ENCODE results near the gene HID1. TPM values are rescaled to one million over a fixed set of nuclear protein-coding genes. Genes with fewer than 3 reads are reported as not detected.

Gene HID1
- total RNA-seq, 1 donor from 2014 or later, result 11.2 TPM

DNA sequence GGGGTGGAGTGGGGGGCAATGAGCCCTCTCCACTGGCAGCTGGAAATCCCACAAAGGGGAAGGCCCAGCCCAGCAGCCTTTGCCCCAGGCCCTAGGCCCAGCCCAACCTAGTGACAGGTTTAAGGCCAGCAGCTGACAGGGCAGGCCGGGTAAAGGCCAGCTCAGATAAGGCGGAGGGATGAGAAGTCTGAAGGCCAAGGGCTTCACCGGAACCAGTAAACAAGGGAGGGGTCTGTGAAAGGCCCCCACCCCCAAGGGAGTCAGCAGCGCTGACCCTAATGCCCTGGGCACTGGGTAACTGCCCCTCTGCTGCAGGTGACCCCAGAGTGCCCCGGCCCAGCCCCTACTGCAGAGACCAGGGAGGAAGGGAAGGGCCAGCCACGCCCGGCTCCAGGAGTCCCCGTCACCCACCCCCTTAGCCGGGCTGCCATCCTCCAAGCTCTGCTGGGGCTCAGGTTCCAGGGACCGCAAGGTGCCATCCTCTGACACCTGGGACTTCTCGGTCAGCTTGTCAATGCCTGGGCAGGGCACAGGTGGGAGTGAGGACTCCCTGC, 19.3 kb downstream of the HID1 start:
- DNase-seq, result no peak
- intact Hi-C loops (cut with micrococcal nuclease), result no loop called here
- ATAC-seq, result no peak

DNA sequence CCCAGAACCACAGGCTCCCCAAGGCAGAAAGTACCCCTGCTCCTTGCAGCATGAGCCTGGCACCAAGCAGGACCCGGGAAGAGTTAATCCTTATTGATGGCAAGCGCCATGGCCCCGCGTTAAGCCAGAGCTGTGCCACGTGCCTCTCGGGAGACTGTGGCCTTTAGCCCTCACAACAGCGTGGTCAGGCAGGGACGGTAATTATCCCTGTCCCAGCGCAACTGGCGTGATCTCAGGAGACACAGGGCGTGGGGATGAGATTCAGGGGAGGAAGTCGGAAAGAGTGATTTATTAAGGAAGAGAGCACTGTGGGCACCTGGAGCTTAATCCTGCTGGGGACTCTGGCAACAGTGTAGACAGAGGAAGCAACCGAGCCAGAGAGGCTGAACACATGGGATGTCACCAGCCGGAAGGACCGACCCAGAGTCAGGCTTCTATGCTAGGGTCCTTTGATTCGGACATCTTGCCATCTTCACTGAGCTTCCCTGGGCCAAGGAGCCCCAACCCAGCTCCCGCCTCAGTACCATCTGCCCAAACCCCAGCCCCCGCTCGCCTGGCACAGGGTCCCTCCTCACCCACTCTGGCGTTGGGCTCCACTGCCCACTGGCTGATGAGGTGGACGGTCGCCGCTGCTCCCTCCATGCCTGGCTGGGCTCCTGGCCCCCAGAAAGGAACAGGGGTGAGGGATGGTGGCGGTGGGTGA, 20.0 kb downstream of the HID1 start:
- intact Hi-C loops (cut with micrococcal nuclease), result no loop called here
- DNase-seq (no peak), ATAC-seq (no peak)

DNA sequence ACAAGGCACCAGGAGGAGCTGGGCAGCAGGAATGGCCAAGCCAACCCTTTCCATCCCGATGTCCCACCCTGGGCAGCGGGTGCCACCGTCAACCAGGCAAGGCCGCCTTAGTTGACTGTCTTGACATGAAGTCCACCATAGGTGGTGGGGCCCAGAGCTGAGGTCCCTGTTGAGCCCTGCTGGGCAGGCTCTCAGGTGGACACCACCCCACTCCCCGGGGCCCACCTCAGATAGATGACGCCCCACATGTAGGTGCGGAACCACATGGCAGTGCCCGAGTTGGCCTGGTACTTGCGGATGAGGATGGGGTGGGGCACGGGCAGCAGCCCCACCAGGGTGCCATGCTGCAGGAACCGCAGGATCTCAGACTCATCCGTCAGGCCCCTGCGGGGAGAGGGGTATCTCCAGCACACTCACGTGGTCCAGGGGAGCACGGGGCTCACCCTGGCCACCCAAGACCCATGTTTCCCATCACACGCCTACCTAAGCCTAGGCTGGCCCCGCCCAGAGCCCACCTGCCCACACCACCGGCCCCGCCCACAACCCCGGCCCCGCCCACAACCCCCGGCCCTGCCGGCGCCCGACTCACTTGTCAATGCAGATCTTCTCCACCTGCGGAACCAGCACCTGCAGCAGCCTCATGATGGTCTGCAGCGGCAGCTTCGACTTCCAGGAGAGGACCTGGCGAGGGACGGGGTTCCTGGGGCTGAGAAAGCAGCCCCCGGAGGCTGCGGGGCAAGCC, 20.7 kb downstream of the HID1 start:
- intact Hi-C loops (cut with micrococcal nuclease), result no loop called here
- ATAC-seq (no peak), DNase-seq (no peak)

DNA sequence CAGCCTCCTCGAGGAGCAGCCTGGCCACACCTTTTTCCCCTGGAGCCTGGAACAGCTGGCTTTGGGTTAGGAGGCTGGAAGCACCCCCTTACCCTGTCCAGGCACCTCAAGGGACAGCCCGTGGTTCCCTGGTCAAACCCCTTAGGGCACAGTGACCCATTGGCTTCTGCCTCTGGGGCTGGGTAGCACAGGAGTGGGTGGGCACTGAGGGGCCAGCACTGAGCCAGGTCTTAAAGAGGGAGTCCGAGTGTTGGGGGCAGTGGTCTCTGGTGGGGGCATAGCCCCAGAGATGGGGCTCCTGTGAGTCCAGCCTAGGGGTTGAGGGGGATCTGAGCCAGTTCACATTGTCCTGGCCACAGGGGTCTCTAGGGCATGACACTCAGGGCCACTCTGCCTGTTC, 21.5 kb downstream of the HID1 start:
- intact Hi-C loops (cut with micrococcal nuclease), result no loop called here
- no peak for DNase-seq
- no peak for ATAC-seq

DNA sequence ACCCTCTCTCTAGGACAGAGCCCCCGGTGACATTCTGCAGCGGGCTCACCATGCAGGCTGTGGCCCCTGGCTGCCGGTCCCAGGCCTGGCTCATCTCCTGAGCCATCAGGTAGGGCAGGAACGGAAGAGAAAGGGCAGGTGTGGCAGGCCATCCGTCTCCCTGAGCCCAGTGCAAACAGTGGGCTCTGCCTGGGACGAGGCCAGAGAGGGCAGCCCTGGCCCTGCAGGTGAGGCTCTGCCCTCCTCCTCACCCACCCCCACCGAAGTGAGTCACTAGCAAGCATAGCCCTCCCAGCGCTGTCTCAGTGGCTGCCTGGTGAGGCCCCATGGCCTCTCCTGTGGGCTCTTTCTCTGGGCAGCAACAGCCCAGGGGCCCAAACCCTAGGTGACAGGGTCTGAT, 22.4 kb downstream of the HID1 start:
- no peak for ATAC-seq
- intact Hi-C loops (cut with micrococcal nuclease), result no loop called here
- DNase-seq, result no peak

DNA sequence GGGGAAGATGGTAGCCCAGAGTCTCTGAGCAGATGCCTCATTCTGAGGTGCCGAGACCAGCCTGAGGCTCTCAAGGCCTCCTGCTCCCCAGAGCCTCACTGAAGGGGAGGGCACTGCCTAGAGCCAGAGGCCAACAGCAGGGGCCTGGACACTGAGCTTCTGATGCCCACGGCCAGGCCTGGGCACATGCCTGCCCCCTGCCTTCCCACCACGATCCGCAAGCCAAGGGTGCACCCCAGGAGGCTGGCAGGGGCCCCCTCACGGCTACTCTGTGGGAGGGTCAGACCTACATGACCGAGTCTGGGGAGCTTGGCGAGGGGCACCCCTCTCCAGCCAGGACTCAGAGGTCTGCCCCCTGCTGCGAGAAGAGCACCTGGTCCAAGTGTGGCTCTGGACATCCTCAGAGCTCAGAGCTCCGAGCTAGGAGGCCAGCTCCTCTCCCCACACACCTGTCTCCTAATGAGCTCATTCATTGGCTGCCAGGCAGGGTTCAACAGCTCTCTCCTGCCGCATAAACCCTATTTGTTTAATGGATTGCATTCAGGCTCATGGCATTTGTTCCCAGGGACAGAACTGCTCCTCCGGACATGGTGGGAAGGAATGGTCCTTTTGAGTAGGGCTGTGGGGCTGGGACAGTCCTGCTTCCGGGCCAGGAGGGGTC, 23.0 kb downstream of the HID1 start:
- DNase-seq, result no peak
- intact Hi-C loops (cut with micrococcal nuclease), result no loop called here
- no peak for ATAC-seq

DNA sequence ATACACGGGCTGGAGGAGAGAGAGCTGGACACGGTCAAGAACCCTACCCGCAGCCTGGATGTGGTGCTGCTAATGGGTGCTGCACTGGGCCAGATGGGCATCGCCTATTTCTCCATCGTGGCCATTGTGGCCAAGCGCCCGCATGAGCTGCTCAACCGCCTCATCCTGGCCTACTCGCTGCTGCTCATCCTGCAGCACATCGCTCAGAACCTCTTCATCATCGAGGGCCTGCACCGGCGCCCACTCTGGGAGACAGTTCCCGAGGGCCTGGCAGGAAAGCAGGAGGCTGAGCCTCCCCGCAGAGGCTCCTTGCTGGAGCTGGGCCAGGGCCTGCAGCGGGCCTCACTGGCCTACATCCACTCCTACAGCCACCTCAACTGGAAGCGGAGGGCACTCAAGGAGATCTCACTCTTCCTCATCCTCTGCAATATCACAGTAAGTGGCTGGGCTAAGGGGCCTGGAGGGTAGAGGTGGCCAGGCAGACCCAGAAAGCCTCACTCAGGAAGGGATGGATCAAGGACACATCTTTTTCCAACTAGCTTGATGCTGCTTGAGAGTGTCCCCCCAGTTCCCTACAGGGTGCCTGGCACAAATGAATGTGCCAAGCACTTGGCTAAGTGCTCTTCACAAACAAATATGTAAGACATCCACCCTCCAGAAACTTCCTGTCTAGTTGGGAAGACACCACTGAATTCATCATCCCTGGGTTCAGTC, 25.4 kb downstream of the HID1 start:
- DNase-seq (no peak), ATAC-seq (no peak)
- intact Hi-C loops (cut with micrococcal nuclease), result no loop called here

DNA sequence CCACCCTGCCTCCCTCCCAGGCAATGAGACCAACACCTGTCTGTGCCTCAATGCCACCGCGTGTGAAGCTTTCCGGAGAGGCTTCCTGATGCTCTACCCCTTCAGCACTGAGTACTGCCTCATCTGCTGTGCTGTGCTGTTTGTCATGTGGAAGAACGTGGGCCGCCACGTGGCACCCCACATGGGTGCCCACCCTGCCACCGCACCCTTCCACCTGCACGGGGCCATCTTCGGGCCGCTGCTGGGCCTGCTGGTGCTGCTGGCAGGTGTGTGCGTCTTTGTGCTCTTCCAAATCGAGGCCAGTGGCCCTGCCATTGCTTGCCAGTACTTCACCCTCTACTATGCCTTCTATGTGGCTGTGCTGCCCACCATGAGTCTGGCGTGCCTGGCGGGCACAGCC, 25.9 kb downstream of the HID1 start:
- DNase-seq, result no peak
- no peak for ATAC-seq
- intact Hi-C loops (cut with micrococcal nuclease), result no loop called here

DNA sequence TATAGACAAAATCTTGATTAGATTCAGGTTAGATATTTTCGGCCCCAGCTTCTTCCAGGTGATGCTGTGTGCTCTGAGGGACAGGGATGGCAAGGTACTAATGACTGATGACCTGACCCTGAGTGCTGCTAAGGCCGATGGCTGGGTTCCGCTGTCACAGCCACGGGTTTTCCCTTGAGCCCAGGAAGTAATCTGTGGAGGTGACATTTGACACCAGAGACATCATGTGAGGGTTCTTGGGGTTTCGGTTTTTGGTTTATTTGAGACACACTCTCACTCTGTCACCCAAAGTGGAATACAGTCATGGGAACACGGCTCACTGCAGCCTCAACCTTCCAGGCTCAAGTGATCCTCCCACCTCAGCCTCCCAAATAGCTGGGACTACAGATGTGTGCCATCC, 27.0 kb downstream of the HID1 start:
- ATAC-seq (no peak), DNase-seq (no peak)
- intact Hi-C loops (cut with micrococcal nuclease), result no loop called here

DNA sequence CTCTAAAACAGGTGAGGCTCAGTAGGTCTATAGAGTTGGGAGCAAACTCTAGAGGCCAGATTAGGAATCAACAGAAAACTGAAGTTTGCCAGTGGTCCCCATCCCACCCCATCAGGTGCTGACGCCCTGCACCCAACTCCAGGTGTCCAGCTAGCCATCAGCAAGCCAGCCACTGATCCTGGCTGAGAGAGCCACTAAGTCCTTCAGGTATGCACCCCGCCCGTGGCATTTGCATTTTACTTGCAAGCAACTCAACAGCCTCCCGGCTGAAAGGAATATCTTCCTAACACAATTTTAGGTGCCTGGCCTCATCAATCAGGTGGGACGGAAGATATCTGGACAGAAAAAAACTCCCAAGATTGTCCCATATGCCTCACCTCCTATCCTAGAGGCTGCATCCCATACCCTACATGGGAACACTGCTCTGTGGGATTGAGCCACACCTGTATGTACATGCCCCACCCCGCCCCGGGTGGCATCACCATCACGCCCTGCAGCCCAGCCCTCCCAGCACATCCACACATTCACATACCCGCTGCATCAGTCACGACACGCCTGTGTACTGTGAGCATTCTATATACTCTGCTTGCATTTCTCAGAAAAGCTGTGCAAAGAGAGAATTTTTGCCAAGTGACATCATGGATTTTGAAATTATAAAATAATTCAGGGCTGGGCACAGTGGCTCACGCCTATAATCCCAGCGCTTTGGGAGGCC, 28.6 kb downstream of the HID1 start:
- DNase-seq (no peak), ATAC-seq (no peak)
- intact Hi-C loops (cut with micrococcal nuclease), result no loop called here

DNA sequence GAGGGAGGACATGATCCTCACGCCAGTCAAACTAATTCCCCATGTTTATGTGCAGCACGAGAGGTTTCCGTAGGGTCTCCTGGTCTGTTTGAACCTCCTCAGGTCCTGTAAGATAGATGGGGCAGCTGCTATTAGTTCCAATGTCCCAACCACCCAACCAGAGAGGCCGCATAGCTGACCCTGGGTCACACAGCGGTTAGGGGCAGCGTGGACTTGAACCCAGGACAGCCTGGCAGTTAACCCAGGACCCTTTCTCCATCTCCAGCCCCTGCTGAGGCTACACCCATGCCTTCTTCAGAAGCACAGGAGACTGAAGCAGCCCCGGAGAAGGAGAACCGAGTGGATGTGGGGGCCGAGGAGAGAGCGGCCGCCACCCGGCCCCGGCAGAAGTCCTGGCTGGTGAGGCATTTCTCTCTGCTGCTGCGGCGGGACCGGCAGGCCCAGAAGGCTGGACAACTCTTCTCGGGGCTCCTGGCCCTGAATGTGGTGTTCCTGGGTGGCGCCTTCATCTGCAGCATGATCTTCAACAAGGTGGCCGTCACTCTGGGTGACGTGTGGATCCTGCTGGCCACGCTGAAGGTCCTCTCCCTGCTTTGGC, 31.3 kb downstream of the HID1 start:
- intact Hi-C loops (cut with micrococcal nuclease), result no loop called here
- no peak for ATAC-seq
- no peak for DNase-seq

DNA sequence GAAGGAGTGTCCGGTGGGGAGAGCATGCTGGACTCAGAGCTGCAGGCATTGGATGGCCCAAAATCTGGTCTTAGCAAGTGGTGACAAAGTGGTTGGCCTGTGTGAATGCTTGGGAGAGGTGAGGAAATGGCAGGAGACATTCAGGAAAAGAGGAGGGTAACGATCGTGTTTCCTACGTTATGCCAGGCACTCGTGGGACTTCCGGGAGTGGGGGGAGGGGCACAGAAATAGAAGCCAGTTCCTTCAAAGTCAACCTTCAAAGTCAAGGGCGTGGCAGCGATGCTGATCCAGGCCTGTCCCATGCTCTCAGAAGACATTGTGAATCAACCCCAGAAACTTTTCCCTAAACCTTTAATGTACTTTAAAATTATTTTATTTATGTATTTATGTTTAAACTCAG, 33.0 kb downstream of the HID1 start:
- intact Hi-C loops (cut with micrococcal nuclease), result no loop called here
- DNase-seq, result no peak

DNA sequence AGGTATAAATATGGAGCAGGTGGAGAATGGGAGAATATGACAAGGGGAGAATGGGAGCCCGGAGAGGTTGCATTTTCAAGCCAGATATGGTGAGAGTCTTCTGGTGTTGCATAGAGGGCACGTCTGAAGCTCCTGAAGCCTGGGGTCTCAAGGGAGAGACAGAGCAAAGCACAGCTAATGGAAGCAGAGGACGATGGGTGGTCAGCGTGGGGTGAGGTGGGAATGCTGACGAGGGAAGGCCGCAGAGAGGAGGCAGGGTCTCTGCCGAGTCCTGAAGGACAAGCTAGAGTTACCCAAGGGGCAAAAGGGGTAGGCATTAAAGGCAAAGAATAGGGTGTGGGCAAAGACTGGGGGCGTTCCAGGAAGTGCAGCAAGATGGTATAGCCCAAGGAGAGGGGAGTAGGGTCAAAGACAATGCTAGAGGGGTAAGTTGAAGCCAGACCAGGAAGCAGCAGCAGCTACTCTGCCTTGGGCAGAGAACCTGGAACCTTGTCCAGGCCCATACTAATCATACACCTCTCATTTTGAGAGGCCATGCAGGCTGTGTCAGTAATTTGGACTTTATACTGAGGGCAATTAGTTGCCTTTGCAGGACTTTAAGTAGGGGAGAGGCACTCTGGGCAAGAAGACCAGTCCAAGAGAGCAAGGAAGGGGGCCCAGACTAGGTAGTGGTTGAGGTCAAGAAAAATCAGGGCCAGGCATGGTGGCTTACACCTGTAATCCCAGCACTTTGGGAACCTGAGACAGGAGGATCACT, 34.2 kb downstream of the HID1 start:
- intact Hi-C loops (cut with micrococcal nuclease), result no loop called here
- no peak for DNase-seq
- no peak for ATAC-seq

More for the DNA sequence above, 33.0 kb downstream of the HID1 start:
- no peak for ATAC-seq

DNA sequence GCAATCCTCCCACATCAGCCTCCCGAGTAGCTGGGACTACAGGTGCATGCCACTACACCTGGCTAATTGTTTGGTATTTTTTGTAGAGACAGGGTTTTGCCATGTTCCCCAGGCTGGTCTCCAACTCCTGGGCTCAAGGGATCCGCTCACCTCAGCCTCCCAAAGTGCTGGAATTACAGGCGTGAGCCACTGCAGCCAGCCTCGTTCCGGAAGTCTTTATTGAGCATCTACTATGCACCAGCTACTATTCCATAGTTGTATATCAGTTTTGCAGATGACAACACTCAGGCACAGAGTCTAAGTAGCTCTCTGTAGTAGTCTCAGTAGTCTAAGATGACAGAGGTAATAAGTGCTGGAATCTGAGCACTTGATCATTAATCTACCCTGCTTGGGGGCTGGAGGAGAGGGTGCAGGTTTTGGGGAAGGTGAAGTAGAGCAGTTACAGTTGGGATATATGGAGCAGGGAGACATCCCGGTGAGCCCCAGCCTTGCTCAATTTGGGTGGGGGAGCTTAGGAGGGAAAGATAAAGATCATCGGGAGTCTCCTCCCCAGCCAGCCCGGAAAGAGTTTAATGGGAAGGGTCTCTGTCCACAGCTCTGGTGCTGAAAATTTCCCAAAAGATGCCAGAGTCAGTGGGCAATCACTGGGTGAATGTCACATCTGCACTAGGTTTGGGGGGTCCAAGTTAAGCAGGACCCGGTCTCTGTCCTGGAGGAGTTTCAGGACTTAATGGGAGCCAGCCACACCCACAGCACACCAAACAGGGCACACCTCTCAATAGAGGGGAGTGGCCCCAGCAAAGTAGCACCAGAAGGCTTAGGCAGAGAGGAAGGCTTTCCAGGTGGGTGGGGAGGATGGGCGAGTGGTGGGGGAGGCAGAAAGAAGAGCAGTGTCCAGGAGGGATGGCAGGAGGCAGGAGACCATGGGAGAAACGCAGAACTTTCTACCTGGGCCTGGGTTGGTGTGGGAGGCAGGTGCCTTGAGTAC, 35.2 kb downstream of the HID1 start:
- ATAC-seq (no peak), DNase-seq (no peak)
- intact Hi-C loops (cut with micrococcal nuclease), result no loop called here

DNA sequence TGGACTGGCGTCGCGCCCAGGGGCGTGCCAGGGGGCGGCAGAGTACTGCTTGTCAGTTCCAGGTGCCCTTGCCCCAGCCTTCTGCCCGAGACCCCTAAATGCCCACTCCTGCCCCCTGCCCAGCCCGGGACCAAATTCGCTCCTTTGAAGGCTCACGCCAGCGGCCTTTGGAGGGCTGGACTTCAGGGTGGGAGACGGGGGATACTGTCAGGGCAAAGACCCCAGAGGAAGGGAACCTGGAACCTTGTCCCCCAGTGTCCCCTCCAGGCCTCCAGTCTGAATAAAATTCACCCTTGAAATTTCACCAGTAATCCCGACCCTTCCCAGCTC, 36.1 kb downstream of the HID1 start:
- no peak for ATAC-seq
- no peak for DNase-seq
- intact Hi-C loops (cut with micrococcal nuclease), result no loop called here

DNA sequence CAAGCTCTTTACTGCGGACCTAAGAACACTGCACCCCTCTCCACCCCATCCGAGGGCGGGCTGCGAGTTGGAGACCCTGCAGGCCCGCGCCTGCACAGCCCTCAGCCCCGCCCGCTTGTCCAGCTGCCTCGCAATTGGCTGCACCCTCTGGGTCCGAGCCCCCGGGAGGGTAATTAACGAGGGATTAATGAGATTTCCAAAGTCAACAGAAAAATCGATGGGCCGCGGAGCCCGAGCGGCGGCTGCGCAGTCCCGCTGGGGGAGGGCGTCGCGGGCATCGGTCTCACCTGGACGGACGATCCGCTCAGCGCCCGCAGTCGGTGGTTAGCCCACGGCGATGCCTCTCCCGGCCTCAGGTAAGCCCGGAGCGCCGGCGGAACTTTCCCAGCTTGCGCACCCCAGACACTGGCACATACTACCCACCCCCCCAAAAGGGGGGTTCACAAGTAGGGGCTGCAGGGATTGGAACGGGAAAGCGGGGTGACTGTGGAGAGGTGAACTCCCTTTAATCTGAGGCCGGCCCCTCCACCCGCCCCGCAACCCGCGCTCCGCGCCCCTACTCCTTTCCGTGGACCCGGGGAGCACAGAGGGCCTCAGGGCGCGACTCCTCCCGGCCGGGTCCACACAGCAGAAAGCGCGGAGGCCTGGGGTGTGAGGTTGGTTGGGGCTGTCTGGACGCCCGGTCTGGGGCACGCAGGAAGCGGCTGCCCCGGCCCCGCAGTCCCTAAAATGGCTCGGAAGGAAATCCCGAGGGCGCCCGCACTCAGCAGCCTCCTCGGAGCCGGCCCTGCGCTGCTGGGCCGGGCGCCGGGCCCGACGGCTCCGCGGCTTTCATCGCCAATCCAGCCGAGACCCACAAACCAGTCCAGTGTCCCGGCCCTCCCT, 36.7 kb downstream of the HID1 start, which contains the start of gene OTOP3:
OTOP3 (plus strand) TSS at position 314 of the 885 bp plus-strand sequence; CDS start at position 338, 24 bp downstream.
- DNase-seq, result peak; percentile 23

More for the DNA sequence above, 36.7 kb downstream of the HID1 start, which contains the start of gene OTOP3:
- intact Hi-C loops (cut with micrococcal nuclease), result no loop called here
- ATAC-seq, result no peak
